A673 (cell line): ENCODE data around the gene C16orf54. TPM values are rescaled to one million over a fixed set of nuclear protein-coding genes. Genes with fewer than 3 reads are reported as not detected.
A peak's percentile ranks its signal among the peaks of the same experiment; 100 is the strongest.

Experiments used
- BruUV-seq: library from RNA; stranded (reverse); fragments of 400-500 nt; replicated peaks from 2 replicates; lab custom pipeline; 2021; lab: Mats Ljungman, UMichigan
- CTCF ChIA-PET: fragments of 300-600 bp; sonication (Branson Sonifier 250); formaldehyde crosslinking; loops from one replicate; lab custom pipeline; 2022; ENCODE audit warnings: antibody characterized with exemption; lab: Charles Lee
- POLR2A ChIA-PET: fragments of 300-600 bp; sonication (Branson Sonifier 250); formaldehyde crosslinking; loops from one replicate; lab custom pipeline; 2022; ENCODE audit warnings: antibody characterized with exemption; ENCODE audit not compliant: low non-redundant PET; lab: Charles Lee
- DNase-seq: peaks from one replicate; pipeline ENCODE4 v3.0.0-alpha.2; 2015; ENCODE audit warnings: low spot score
- H3K27ac ChIP-seq: fragments of 200-600 bp; sonication (generic); 2 replicates; pipeline ENCODE4 v1.5.1; 2016; ENCODE audit warnings: mixed run types, low read depth, mild to moderate bottlenecking, mixed read lengths, antibody characterized with exemption, low read length; ENCODE audit not compliant: poor library complexity, severe bottlenecking
- H3K27me3 ChIP-seq: fragments of 200-600 bp; sonication (generic); replicated peaks from 2 replicates; pipeline ENCODE4 v1.6.1; 2017; ENCODE audit warnings: mixed run types, low read depth, mild to moderate bottlenecking, mixed read lengths, antibody characterized with exemption, low read length; ENCODE audit not compliant: insufficient read depth, poor library complexity
- H3K36me3 ChIP-seq: fragments of 200-600 bp; sonication (generic); 2 replicates; pipeline ENCODE4 v1.6.1; 2016; ENCODE audit warnings: mixed run types, mild to moderate bottlenecking, mixed read lengths, antibody characterized with exemption, low read length; ENCODE audit not compliant: insufficient read depth, poor library complexity, severe bottlenecking
- H3K4me1 ChIP-seq: fragments of 200-600 bp; sonication (generic); 2 replicates; pipeline ENCODE4 v1.6.1; 2017; ENCODE audit warnings: mixed run types, mild to moderate bottlenecking, mixed read lengths, antibody characterized with exemption, low read length; ENCODE audit not compliant: insufficient read depth, poor library complexity, severe bottlenecking
- H3K4me3 ChIP-seq: fragments of 200-600 bp; sonication (generic); 2 replicates; pipeline ENCODE4 v1.5.1; 2016; ENCODE audit warnings: low read depth, mixed run types, mild to moderate bottlenecking, mixed read lengths, low read length; ENCODE audit not compliant: poor library complexity, severe bottlenecking
- H3K9me3 ChIP-seq: fragments of 200-600 bp; sonication (generic); 2 replicates; pipeline ENCODE4 v1.6.1; 2016; ENCODE audit warnings: mixed run types, low read depth, mild to moderate bottlenecking, mixed read lengths, antibody characterized with exemption, low read length; ENCODE audit not compliant: poor library complexity, severe bottlenecking
- EZH2 ChIP-seq: fragments of 200-600 bp; sonication (generic); IDR thresholded peaks from 2 replicates; pipeline ENCODE4 v1.6.1; 2017; ENCODE audit warnings: borderline replicate concordance, low read depth, mild to moderate bottlenecking, mixed read lengths, antibody characterized with exemption, low read length; ENCODE audit not compliant: poor library complexity, severe bottlenecking
- intact Hi-C: fragments of 100-400 bp; cut with micrococcal nuclease; formaldehyde crosslinking; loops from one replicate; pipeline ENCODE4 v1.10.0; 2022; ENCODE audit not compliant: unreplicated experiment
- total RNA-seq: library from RNA; stranded (reverse); gene quantifications from 2 replicates; pipeline ENCODE4 v1.2.3, GENCODE V29; 2021
- TF ChIP-seq, protein P1 (sequence below): fragments of 300-800, 200-600 bp; sonication (generic); conservative IDR thresholded peaks from 2 replicates; pipeline ENCODE4 v1.5.1; 2017; ENCODE audit warnings: low read depth, mild to moderate bottlenecking, antibody characterized with exemption, low read length, moderate library complexity, mixed read lengths

C16orf54 gene
- total RNA-seq, 1 experiment from 2014 or later, result not detected

DNA sequence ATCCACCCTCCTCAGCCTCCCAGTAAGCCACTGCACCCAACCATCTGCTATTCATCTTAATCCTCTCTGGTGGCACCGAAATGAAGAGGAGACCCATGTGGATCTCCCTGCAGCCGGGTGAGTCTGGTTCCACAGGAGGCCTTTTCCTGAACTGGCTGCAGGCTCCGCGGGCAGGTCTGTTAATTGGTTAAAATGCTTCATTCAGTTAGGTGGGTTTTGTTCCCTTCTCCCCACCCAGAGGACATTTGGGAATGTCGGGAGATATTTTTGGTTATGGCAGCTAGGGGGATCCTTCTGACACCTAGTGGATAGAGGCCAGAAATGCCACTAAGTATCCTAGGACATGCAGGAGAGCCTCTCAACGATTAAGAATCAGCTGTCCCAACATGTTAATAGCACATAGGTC, 16.7 kb downstream of the C16orf54 start:
- DNase-seq, result peak; percentile 75

DNA sequence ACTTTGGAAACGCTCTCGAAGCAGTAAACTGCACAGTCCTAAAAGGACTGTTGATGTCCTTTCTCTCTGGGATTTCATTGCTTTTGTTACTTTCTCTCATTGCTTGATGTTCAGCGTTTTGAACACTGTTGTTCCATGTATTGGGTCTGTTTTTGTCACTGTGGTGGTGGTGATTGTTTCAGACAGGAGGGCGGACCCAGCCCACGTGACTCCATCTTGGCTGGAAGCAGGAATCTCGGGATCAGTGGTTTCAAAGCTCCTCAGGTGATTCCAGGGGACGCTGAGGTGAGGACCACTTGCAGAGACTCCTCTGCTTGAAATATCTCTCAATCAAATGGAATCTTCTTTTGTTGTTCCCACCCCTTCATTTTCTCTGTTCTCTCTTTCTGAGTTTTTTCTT, 18.3 kb downstream of the C16orf54 start:
- no peak for TF ChIP-seq EZH2
- TF ChIP-seq, protein P1, sequence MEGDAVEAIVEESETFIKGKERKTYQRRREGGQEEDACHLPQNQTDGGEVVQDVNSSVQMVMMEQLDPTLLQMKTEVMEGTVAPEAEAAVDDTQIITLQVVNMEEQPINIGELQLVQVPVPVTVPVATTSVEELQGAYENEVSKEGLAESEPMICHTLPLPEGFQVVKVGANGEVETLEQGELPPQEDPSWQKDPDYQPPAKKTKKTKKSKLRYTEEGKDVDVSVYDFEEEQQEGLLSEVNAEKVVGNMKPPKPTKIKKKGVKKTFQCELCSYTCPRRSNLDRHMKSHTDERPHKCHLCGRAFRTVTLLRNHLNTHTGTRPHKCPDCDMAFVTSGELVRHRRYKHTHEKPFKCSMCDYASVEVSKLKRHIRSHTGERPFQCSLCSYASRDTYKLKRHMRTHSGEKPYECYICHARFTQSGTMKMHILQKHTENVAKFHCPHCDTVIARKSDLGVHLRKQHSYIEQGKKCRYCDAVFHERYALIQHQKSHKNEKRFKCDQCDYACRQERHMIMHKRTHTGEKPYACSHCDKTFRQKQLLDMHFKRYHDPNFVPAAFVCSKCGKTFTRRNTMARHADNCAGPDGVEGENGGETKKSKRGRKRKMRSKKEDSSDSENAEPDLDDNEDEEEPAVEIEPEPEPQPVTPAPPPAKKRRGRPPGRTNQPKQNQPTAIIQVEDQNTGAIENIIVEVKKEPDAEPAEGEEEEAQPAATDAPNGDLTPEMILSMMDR, result no peak
- Histone ChIP-seq H3K9me3 (no peaks in the 10 kb centered on the region), H3K27ac (no peak overlapping the region), H3K4me3 (no peak overlapping the region), H3K4me1 (no peaks in the 10 kb centered on the region), H3K27me3 (no peaks in the 10 kb centered on the region), H3K36me3 (no peaks in the 10 kb centered on the region)
- CTCF ChIA-PET, result no interaction called here
- no TSS peak for BruUV-seq
- intact Hi-C loops, result no loop called here
- POLR2A ChIA-PET, result no interaction called here
- no peak for DNase-seq

More for the DNA sequence above, 16.7 kb downstream of the C16orf54 start:
- TF ChIP-seq EZH2, result no peak
- TF ChIP-seq, protein P1, result peak; percentile 76
- no peaks in the 10 kb centered on the region for H3K4me1 ChIP-seq
- POLR2A ChIA-PET, result no interaction called here
- CTCF ChIA-PET, result interaction anchor here (0.5 to 1.2 kb wide), 3 partner anchors 21 to 82 kb away, joined by 4 to 6 read pairs (median 4); no protein-coding TSS in a partner anchor
- intact Hi-C loops, result no loop called here
- H3K9me3 ChIP-seq, result no peaks in the 10 kb centered on the region
- H3K36me3 ChIP-seq, result no peaks in the 10 kb centered on the region
- H3K27ac ChIP-seq, result no peak overlapping the region
- no TSS peak for BruUV-seq
- H3K27me3 ChIP-seq, result no peaks in the 10 kb centered on the region
- no peak overlapping the region for H3K4me3 ChIP-seq

DNA sequence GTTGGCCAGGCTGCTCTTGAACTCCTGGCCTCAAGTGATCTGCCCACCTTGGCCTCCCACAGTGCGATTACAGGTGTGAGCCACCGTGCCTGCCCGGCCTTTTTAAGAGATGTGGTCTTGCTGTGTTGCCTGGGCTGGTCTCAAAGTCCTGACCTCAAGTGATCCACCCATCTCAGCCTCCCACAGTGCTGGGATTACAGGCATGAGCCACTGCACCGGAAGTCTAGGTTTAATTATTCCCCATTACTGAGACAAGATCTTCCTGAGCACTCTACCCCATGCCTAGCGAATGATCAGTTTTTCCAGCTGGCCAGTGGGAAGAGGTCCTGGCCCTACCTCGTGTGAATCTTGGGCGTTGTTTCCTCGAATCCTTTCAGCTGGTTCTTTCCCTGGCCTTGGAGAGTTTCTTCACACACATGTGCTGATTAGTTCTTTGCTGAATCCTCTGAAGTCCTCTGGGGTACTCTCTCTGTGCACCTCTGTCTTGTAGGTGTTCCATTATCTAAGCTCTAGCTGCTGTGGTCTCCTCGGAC, 18.9 kb downstream of the C16orf54 start:
- TF ChIP-seq, protein P1, result no peak
- no peak for TF ChIP-seq EZH2
- ChIA-PET POLR2A (no interaction called here), CTCF (no interaction called here)
- no TSS peak for BruUV-seq
- Histone ChIP-seq H3K27me3 (no peaks in the 10 kb centered on the region), H3K4me1 (no peaks in the 10 kb centered on the region), H3K4me3 (no peak overlapping the region), H3K27ac (no peak overlapping the region), H3K36me3 (no peaks in the 10 kb centered on the region), H3K9me3 (no peaks in the 10 kb centered on the region)
- intact Hi-C loops, result no loop called here
- DNase-seq, result no peak
